ENCODE measurements around the gene PCSK9.

DNA sequence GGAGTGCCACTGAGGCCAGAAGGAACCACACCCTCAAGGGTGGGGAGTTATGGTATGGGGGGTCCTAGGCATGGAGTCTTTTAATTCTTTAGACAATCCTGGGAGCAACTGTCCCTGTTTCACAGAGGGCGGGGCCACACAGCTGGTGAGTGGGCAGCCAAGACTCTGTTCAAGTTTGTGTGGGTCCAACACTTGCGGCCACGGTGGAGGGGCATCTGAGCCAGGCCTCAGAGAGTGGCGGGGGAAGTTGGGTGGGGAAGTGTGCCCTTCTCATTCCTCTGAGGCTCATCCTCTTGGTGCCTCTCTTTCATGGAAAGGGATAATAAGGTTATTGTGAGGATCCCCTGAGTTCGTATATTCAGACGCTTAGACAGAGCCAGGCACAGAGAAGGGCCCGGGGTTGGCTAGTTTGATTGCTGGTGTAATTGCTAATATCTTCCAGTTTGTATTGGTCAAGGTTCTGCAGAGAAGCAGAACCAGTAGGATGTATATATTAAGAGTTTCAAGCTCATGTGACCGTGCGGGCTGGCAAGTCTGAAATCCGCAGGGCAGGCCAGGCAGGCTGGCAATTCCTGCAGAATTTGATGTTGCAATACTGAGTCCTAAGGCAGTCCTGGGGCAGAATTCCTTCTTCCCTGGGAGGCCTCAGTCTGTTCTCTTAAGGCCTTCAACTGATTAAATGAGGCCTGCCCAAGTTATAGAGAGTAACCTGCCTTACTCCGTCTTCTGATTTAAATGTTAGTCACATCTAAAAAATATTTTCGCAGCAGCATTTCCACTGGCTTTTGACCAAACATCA is 15.9 kb downstream of the PCSK9 start:
- TF ChIP-seq, protein P1, sequence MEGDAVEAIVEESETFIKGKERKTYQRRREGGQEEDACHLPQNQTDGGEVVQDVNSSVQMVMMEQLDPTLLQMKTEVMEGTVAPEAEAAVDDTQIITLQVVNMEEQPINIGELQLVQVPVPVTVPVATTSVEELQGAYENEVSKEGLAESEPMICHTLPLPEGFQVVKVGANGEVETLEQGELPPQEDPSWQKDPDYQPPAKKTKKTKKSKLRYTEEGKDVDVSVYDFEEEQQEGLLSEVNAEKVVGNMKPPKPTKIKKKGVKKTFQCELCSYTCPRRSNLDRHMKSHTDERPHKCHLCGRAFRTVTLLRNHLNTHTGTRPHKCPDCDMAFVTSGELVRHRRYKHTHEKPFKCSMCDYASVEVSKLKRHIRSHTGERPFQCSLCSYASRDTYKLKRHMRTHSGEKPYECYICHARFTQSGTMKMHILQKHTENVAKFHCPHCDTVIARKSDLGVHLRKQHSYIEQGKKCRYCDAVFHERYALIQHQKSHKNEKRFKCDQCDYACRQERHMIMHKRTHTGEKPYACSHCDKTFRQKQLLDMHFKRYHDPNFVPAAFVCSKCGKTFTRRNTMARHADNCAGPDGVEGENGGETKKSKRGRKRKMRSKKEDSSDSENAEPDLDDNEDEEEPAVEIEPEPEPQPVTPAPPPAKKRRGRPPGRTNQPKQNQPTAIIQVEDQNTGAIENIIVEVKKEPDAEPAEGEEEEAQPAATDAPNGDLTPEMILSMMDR (IDR thresholded peaks at IDR 0.05; ENCODE audit: low read depth, low read length) = no peak
- TF ChIP-seq, protein P2, sequence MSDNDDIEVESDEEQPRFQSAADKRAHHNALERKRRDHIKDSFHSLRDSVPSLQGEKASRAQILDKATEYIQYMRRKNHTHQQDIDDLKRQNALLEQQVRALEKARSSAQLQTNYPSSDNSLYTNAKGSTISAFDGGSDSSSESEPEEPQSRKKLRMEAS (IDR thresholded peaks at IDR 0.05; ENCODE audit: low read depth, low read length) = no peak

Measured in NB4 (cell line).